ENCODE results near the gene SDC1. TPM values are rescaled to one million over a fixed set of nuclear protein-coding genes. Genes with fewer than 3 reads are reported as not detected.

The SDC1 gene
- total and polyA plus RNA-seq, 2 experiments from 2014 or later, result 92.3 to 107 TPM

GRCh38 chr2:20179755-20180594, 45.0 kb downstream of the SDC1 start:
- H3K4me2 ChIP-seq, result peak overlapping the region; percentile 29
- WGBS (ENCODE audit: low lambda C conversion rate, missing lambda C conversion rate), result 74% methylated on average over 24 of the region's 25 CpGs
- peaks cover 13% of the 10 kb centered on the region for H3K4me1 ChIP-seq (ENCODE audit: insufficient read depth)

DNA sequence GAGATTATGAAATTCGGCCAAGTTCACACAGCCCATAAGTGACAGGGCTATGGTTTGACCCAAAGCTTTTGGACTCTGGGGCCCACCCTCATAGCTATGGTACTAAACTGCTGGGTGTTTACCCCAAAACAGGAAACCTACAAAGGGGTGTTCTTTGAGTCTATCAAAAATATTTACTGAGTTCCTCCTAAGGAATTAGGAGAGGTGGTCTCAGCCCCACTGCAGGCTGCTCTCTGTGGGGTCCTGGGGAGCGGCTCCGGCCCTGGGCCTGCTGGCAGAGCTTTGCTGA, 45.5 kb downstream of the SDC1 start:
- Histone ChIP-seq H3K4me1 (ENCODE audit: insufficient read depth) (peaks cover 7% of the 10 kb centered on the region), H3K4me3 (no peak overlapping the region), H3K36me3 (replicated peaks; ENCODE audit: insufficient read depth, low read depth) (no peaks in the 10 kb centered on the region), H3K27me3 (no peaks in the 10 kb centered on the region), H3K79me2 (no peaks in the 10 kb centered on the region), H3K9me2 (replicated peaks; ENCODE audit: insufficient read depth) (no peaks in the 10 kb centered on the region), H3K4me2 (no peak overlapping the region), H3K9me3 (ENCODE audit: low read depth) (no peaks in the 10 kb centered on the region), H2AFZ (no peak overlapping the region), H4K20me1 (ENCODE audit: insufficient read depth, poor library complexity, severe bottlenecking) (no peaks in the 10 kb centered on the region), H3K27ac (no peak overlapping the region)
- no peak for DNase-seq (ENCODE audit: low spot score)
- WGBS (ENCODE audit: low lambda C conversion rate, missing lambda C conversion rate), result 95% methylated on average over 3 of the region's 3 CpGs
- TF ChIP-seq EZH2phosphoT487 (IDR thresholded peaks at IDR 0.05; ENCODE audit: low read depth, severe bottlenecking, unreplicated experiment) (no peak), EZH2 (IDR thresholded peaks at IDR 0.05; ENCODE audit: borderline replicate concordance) (no peak), CTCF (IDR thresholded peaks at IDR 0.05; ENCODE audit: poor library complexity) (no peak)

More at GRCh38 chr2:20179755-20180594, 45.0 kb downstream of the SDC1 start:
- Histone ChIP-seq H3K27me3 (no peaks in the 10 kb centered on the region), H3K79me2 (no peaks in the 10 kb centered on the region), H3K36me3 (replicated peaks; ENCODE audit: insufficient read depth, low read depth) (no peaks in the 10 kb centered on the region), H4K20me1 (ENCODE audit: insufficient read depth, poor library complexity, severe bottlenecking) (no peaks in the 10 kb centered on the region), H3K27ac (no peak overlapping the region), H3K9me2 (replicated peaks; ENCODE audit: insufficient read depth) (no peaks in the 10 kb centered on the region), H3K4me3 (no peak overlapping the region), H3K9me3 (ENCODE audit: low read depth) (no peaks in the 10 kb centered on the region), H2AFZ (no peak overlapping the region)
- DNase-seq (ENCODE audit: low spot score), result peak; percentile 69
- TF ChIP-seq EZH2 (IDR thresholded peaks at IDR 0.05; ENCODE audit: borderline replicate concordance) (no peak), CTCF (IDR thresholded peaks at IDR 0.05; ENCODE audit: poor library complexity) (no peak), EZH2phosphoT487 (IDR thresholded peaks at IDR 0.05; ENCODE audit: low read depth, severe bottlenecking, unreplicated experiment) (no peak)

- Histone ChIP-seq H3K9me2 (replicated peaks; ENCODE audit: insufficient read depth) (no peaks in the 10 kb centered on the region), H3K27me3 (no peaks in the 10 kb centered on the region), H3K27ac (no peak overlapping the region), H2AFZ (no peak overlapping the region), H3K9me3 (ENCODE audit: low read depth) (no peaks in the 10 kb centered on the region), H3K4me3 (no peak overlapping the region), H3K79me2 (no peaks in the 10 kb centered on the region), H4K20me1 (ENCODE audit: insufficient read depth, poor library complexity, severe bottlenecking) (no peaks in the 10 kb centered on the region), H3K4me2 (no peak overlapping the region), H3K36me3 (replicated peaks; ENCODE audit: insufficient read depth, low read depth) (no peaks in the 10 kb centered on the region), H3K4me1 (ENCODE audit: insufficient read depth) (peaks cover 4% of the 10 kb centered on the region)
- no peak for TF ChIP-seq EZH2 (IDR thresholded peaks at IDR 0.05; ENCODE audit: borderline replicate concordance)
- no peak for TF ChIP-seq EZH2phosphoT487 (IDR thresholded peaks at IDR 0.05; ENCODE audit: low read depth, severe bottlenecking, unreplicated experiment)
- no peak for TF ChIP-seq CTCF (IDR thresholded peaks at IDR 0.05; ENCODE audit: poor library complexity)
- WGBS (ENCODE audit: low lambda C conversion rate, missing lambda C conversion rate), result 94% methylated on average over 10 of the region's 10 CpGs
- DNase-seq (ENCODE audit: low spot score), result no peak
Observed at GRCh38 chr2:20178666-20179465, 46.1 kb downstream of the SDC1 start.
